ENCODE measurements around the gene RNF220.

GRCh38 chr1:44389437-44389836 lies 15.6 kb upstream of the RNF220 start:
- TF ChIP-seq CTCF (IDR thresholded peaks at IDR 0.05) (no peak), MYBL2 (CRISPR knock-in tag; IDR thresholded peaks at IDR 0.05) (no peak), SP1 (CRISPR knock-in tag; conservative IDR thresholded peaks at IDR 0.05) (no peak), SMAD3 (CRISPR knock-in tag; IDR thresholded peaks at IDR 0.05; ENCODE audit: borderline replicate concordance) (no peak), ETV6 (CRISPR knock-in tag; IDR thresholded peaks at IDR 0.05) (no peak)

All from WTC11 (cell line).